ENCODE results near the gene PAM.
"Not testable (repeated sequence)": the region's sequence is repeated elsewhere in the genome, so short reads cannot be mapped to it uniquely, and the experiment has no call there.

PAM gene

GRCh38 chr5:102999191-102999590, 244.1 kb downstream of the PAM start:
- no peak for DNase-seq (ENCODE audit: low read depth in 3 of 3)

DNA sequence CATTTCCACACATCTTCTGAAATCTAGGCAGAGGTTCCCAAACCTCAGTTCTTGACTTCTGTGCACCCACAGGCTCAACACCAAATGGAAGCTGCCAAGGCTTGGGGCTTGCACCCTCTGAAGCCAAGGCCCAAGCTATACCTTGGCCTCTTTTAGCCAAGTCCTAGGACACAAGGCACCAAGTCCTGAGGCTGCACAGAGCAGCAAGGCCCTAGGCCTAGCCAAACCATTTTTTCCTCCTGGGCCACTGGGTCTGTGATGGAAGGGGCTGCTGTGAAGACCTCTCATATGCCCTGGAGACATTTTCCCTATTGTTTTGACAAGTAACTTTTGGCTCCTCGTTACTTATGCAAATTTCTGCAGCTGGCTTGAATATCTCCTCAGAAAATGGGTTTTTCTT, 244.5 kb downstream of the PAM start:
- DNase-seq (ENCODE audit: low read depth in 3 of 3) = not testable (repeated sequence)

DNA sequence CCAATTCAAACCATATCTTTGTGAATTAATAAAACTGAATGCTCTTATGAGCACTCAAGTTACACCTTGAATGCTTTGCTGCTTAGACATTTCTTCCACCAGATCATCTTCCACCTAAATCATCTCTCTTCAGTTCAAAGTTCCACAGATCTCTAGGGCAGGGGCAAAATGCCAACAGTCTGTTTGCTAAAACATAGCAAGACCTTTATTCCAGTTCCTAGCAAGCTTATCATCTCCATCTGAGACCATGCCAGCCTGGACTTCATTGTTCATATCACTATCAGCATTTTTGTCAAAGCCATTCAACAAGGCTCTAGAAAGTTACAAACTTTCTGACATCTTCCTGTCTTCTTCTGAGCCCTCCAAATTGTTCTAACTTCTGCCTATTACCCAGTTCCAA, 245.0 kb downstream of the PAM start:
- no peak for DNase-seq (ENCODE audit: low read depth in 3 of 3)

DNA sequence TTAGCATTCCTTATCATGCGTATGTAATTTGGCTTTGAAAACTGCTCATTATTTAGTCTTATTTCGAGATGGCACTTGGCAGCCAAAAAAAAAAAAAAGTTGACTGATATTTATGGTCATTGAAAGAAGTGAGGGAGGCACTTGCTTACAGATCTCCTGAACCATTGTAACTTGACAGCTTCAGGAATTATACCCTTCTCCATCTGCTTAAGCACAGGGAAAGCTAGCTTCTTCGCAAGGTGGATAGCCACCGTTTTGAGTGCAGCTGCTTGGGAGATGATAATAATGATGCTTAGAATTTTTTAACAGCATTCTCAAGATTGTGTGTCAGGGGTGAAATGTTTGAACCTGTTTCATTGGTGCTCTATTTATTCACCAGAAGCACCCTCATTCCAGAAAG, 248.8 kb downstream of the PAM start:
- DNase-seq (ENCODE audit: low read depth in 3 of 3) = no peak

- DNase-seq (ENCODE audit: low read depth in 3 of 3) = no peak
Observed at GRCh38 chr5:103005276-103005675, 250.2 kb downstream of the PAM start.

DNA sequence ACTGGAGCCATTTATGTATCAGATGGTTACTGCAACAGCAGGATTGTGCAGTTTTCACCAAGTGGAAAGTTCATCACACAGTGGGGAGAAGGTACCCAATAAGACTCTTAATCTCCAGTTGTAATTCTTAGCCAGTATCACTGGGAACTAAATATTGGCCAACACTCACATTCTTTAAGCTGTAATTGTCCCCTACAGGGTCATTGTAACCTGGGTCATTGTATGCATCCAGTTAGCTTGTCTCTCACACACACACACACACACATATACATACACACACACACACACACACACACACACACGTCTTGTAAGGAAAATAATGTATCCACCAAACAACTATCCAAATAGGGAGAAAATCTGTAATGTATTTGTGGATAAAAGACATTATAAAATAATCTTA, 251.8 kb downstream of the PAM start:
- no peak for DNase-seq (ENCODE audit: low read depth in 3 of 3)

DNA sequence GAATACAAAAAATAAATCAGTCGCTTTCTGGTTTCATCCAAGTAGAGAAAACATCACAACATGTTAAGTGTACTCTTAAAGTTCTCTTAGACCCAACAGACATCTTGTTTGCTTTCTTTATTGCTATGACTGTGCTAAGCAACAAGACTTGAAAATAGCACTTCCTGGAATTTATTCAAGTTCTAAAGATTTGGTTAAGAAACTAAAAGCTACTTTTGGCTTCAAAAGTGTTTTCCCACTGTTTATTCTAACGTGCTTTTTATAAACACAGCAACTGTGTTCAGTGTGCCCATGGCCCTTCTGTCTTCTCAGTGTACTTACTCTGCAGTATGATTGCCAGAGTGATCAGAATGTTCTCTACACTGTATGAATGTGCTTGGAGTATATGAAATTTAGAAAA, 255.1 kb downstream of the PAM start:
- no peak for DNase-seq (ENCODE audit: low read depth in 3 of 3)

GRCh38 chr5:103013933-103014552, 258.9 kb downstream of the PAM start:
- DNase-seq (ENCODE audit: low read depth in 3 of 3) = no peak

GRCh38 chr5:103014983-103015382, 259.9 kb downstream of the PAM start:
- no peak for DNase-seq (ENCODE audit: low read depth in 3 of 3)

DNA sequence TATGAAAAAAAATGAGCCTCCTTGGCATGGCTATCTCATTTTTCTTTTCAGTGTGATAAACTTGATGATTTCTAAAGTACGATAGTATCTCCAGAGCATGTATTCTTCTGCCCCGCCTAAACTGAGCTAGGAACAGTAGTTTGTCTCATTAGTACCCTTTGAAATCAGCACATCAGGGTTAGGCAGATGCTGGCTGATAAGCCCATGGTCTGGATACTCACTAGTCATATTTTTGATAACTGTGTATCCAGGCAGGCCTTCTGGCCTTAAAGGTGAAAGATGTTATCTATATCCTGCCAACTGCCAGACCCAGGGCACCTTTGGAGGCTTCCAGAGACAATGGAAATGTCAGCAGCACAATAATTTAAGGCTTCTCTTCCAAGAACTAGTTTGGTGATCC, 261.1 kb downstream of the PAM start:
- no peak for DNase-seq (ENCODE audit: low read depth in 3 of 3)

DNA sequence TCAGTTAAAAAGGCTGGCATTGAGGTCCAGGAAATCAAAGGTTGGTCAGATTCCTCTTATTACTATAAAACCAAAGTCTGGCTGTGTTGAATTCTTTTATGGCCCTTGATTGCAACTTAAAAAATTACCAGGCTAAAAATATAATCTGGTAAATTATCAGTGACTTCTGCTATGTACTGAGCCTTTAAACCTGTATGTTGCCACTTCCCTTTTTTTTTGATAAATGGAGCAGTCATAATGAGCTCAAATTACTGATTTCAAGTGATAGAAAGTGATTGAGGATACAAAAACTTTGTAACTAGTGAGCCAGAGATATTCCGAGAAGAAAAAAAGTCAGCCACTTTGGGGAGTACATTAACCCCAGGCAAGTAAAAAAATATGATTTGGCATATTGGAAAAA, 264.7 kb downstream of the PAM start:
- DNase-seq (ENCODE audit: low read depth in 3 of 3) = no peak

- DNase-seq (ENCODE audit: low read depth in 3 of 3) = no peak
Observed at GRCh38 chr5:103021314-103021713, 266.2 kb downstream of the PAM start.

GRCh38 chr5:103027267-103027666, 272.2 kb downstream of the PAM start:
- no peak for DNase-seq (ENCODE audit: low read depth in 3 of 3)

GRCh38 chr5:103031607-103032006, 276.5 kb downstream of the PAM start:
- DNase-seq (ENCODE audit: low read depth in 3 of 3) = no peak

- DNase-seq (ENCODE audit: low read depth in 3 of 3) = no peak
Observed at GRCh38 chr5:103033696-103034095, 278.6 kb downstream of the PAM start.

DNA sequence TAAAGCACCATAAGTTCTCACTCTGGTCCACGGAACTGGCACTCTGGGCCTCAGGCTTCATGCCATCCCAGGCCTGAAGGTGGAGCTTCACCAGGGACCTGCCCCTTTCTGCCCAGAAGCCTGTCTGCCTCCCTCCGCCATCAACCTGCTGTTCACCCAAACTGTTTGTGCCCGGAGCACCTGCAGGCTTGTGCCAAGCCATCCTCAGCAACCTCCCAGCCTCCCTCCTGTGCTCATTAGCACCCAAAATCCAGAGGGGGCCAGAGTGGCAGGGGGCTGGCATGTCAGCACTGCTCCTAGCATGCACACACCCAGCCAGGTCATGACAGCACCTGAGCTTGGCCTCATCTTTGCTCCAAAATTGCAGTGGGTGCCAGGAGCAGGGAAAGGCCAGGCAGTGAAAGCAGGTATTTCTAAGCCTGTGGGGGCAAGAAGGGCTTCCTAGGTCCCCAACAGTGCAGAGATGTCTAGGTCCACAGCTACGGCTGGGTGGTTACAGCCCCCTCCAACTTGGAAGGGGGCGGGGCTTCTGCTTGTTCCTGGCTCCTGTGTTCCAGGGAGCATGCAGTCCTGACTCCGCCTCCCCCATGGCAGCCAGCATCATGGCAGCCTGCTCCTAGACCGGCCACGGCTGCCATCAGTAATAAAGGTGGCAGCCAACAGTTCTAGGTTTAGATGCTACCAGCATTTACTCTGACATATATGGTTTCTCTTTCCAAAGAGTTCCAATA, 279.7 kb downstream of the PAM start:
- no peak for DNase-seq (ENCODE audit: low read depth in 3 of 3)

DNA sequence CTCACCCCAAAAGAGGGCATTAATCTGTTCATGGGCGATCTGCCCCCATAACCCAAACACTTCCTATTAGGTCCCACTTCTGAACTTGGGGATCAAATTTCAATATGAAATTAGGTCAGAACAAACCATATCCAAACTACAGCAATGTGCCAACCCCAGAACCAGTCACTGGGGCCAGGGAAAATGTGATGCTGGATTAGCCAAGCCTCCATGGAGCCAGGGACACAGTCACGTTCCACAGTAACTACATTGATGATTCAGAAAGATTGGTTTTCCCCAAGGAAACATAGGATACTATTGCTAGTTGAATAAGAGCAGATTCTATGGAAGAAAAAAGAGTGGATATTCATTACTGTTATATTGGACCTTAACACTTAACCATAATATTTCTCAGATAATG, 280.6 kb downstream of the PAM start:
- DNase-seq (ENCODE audit: low read depth in 3 of 3) = no peak

DNA sequence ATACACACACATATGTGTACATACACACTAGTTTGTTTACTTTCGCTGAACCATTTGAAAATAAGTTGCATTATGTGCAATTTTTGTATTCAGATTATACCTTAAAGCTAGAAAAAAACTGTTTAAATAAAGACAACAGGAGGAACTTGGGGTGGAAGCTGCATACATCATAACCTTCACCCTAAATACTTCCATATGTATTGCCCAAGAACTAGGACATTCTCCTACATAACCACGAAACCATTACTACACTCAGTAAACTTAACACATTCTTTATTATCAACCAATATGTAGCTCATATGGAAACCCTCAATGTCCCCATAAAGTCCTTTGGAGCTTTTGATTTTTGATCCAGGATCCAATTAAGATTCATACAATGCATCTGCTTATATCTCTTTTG, 281.5 kb downstream of the PAM start:
- DNase-seq (ENCODE audit: low read depth in 3 of 3) = no peak

DNA sequence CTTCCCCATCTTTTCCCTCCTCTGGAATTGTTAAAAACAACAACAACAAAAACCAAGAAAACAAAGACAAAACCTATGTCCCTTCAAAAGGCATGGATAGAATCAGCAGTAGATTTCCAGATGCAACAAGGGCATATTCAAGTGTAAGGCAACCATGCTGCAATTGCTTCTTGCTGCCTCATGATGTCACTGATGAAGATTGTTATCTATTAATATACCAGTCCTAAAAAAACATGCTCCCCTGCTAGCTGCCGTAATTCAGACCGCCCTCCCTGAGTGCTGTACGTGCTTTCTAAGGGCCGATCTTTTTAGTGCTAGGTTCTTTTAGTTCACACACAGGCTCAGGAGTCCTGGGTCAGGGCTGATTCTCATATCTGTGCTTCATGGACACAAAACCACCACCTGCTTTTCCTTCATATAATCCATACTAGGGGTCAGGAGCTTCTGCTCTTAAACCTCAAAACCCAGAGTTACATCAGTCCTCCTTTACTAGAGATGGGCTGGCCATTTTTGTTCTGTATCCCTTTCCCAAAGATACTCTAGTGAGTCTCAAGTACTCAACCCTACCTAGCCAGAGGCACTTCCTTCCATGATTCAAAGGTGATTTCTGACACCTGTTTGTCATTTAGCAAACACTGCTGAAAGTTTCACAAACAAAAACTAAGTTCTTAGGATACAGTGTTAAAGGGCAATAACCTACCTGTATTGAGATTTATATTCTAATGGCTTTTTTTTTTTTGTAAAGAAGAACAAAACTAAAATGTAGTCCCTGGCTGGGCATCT, 282.8 kb downstream of the PAM start:
- DNase-seq (ENCODE audit: low read depth in 3 of 3) = no peak

DNA sequence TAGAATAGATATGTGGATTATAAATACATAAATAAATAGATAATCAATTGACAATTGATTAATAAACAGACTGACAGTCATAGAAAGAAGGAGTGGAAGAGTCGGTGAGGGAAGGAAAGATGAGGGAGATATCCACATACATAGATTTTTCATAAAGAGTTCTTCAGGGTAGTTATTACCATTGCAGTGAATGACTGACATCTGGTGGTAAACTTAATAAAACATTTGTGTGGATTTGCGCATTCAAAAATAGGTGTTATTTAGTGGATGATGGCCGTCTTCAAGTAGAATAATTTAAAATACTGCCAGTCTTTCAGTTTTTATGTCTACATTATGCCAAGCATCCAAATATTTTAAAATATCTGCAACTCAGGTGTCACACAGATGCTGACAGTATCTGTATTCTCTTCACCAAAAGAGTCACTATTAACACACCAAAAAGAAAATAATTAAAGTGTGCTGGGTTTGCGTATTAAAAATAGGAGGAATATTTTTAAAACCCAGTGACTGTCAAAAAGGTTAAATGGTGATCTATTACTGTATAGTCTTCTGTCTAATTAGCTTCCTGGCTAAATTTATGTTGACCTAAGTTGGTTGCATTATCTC, 286.1 kb downstream of the PAM start:
- no peak for DNase-seq (ENCODE audit: low read depth in 3 of 3)

- not testable (repeated sequence) for DNase-seq (ENCODE audit: low read depth in 3 of 3)
Observed at GRCh38 chr5:103046706-103047105, 291.6 kb downstream of the PAM start.
